Keratinocyte (primary cell): Measurements from ENCODE around the gene CCDC102A. TPM values are rescaled to one million over a fixed set of nuclear protein-coding genes. Genes with fewer than 3 reads are reported as not detected.

ENCODE experiments used
- DNase-seq: peaks from one replicate; pipeline ENCODE4 v3.0.0-alpha.2; 2011; ENCODE audit warnings: low read depth, missing footprints, low spot score
- FAIRE-seq: peaks from 2 replicates; lab custom pipeline; 2011; peaks lifted over from hg19 to GRCh38; lab: Jason Lieb, UNC
- H2AFZ ChIP-seq: 2 replicates; pipeline ENCODE4 v1.6.0; 2012; ENCODE audit warnings: low read length, control low read depth, inconsistent platforms; ENCODE audit not compliant: control insufficient read depth
- H3K27ac ChIP-seq: 2 replicates; pipeline ENCODE4 v1.5.1; 2011; ENCODE audit warnings: low read length; ENCODE audit not compliant: control insufficient read depth, insufficient read depth
- H3K27me3 ChIP-seq: 3 replicates; pipeline ENCODE4 v1.6.0; 2011; ENCODE audit warnings: low read length; ENCODE audit not compliant: control insufficient read depth, insufficient read depth; ENCODE audit errors: extremely low read depth
- H3K36me3 ChIP-seq, 2 experiments: 2 replicates in 1 of 2; 3 replicates in 1 of 2; pipeline ENCODE4 v1.5.1; 2011; ENCODE audit warnings: low read length in 2 of 2, mild to moderate bottlenecking in 1 of 2; ENCODE audit not compliant: control insufficient read depth in 2 of 2, insufficient read depth in 2 of 2; ENCODE audit errors: extremely low read depth in 1 of 2
- H3K4me1 ChIP-seq: 3 replicates; pipeline ENCODE4 v1.5.1; 2011; ENCODE audit warnings: low read length; ENCODE audit not compliant: control insufficient read depth, insufficient read depth; ENCODE audit errors: extremely low read depth
- H3K4me2 ChIP-seq: 3 replicates; pipeline ENCODE4 v1.6.0; 2011; ENCODE audit warnings: low read depth, low read length; ENCODE audit not compliant: control insufficient read depth, insufficient read depth; ENCODE audit errors: extremely low read depth
- H3K4me3 ChIP-seq, 3 experiments: fragments of 200-600 bp in 1 of 3; sonication (generic) in 1 of 3; 2 replicates in 2 of 3; 3 replicates in 1 of 3; pipeline ENCODE4 v1.5.1; 2011 to 2016; ENCODE audit warnings: low read length in 3 of 3, mild to moderate bottlenecking in 3 of 3, control low read depth in 2 of 3, inconsistent platforms in 1 of 3, low read depth in 1 of 3, mixed read lengths in 1 of 3, mixed run types in 1 of 3, moderate library complexity in 1 of 3; ENCODE audit not compliant: control insufficient read depth in 2 of 3, insufficient read depth in 2 of 3; ENCODE audit errors: extremely low read depth in 1 of 3
- H3K79me2 ChIP-seq: 2 replicates; pipeline ENCODE4 v1.6.0; 2012; ENCODE audit warnings: low read length; ENCODE audit not compliant: control insufficient read depth, insufficient read depth
- H3K9ac ChIP-seq: 3 replicates; pipeline ENCODE4 v1.6.0; 2011; ENCODE audit warnings: low read length; ENCODE audit not compliant: control insufficient read depth, insufficient read depth; ENCODE audit errors: extremely low read depth
- H3K9me1 ChIP-seq: 3 replicates; pipeline ENCODE4 v1.6.0; 2011; ENCODE audit warnings: low read length; ENCODE audit not compliant: control insufficient read depth, insufficient read depth; ENCODE audit errors: extremely low read depth
- H3K9me3 ChIP-seq: 2 replicates; pipeline ENCODE4 v1.5.1; 2012; ENCODE audit warnings: low read depth, low read length; ENCODE audit not compliant: control insufficient read depth
- H4K20me1 ChIP-seq: 3 replicates; pipeline ENCODE4 v1.6.0; 2011; ENCODE audit warnings: low read length; ENCODE audit not compliant: control insufficient read depth, insufficient read depth; ENCODE audit errors: extremely low read depth
- EZH2 ChIP-seq: IDR thresholded peaks from one replicate; pipeline ENCODE4 v1.6.1; 2012; ENCODE audit warnings: inconsistent platforms, mild to moderate bottlenecking, low read length, moderate library complexity
- dilution Hi-C: fragments of 300-500 bp; cut with MboI; formaldehyde crosslinking; loops from one replicate; pipeline ENCODE4 v1.7.0; 2020; ENCODE audit warnings: low sequenced_read_pairs; ENCODE audit not compliant: extremely low pct_ligation_motif_present
- polyA plus RNA-seq, 5 experiments: library from polyadenylated mRNA; depleted of rRNA in 3 of 5; stranded (reverse) in 3 of 5; stranded (forward) in 1 of 5; unstranded in 1 of 5; fragments of >200 nt; gene quantifications; 1 replicate in 1 of 5; 2 replicates in 3 of 5; 3 replicates in 1 of 5; pipeline versions ENCODE4 v1.2.1 to v1.2.3, GENCODE V29; 2011 to 2012; ENCODE audit warnings: missing spikeins in 2 of 5, low read depth in 1 of 5, low replicate concordance in 1 of 5
- TF ChIP-seq, protein P1 (sequence below), 3 experiments: IDR thresholded peaks in 1 of 3; conservative IDR thresholded peaks in 1 of 3; optimal IDR thresholded peaks in 1 of 3; 2 replicates in 2 of 3; 3 replicates in 1 of 3; pipeline versions ENCODE3 to v1.5.1; 2011; ENCODE audit warnings: low read length in 3 of 3, mild to moderate bottlenecking in 3 of 3, moderate library complexity in 2 of 3, control low read depth in 1 of 3, inconsistent platforms in 1 of 3; ENCODE audit not compliant: insufficient read depth in 2 of 3; ENCODE audit errors: extremely low read depth in 1 of 3

Gene CCDC102A
- polyA plus RNA-seq, 1 donor (not counting 4 experiments of a cell fraction or from before 2014, with no cell fraction given) = 2.2 TPM

DNA sequence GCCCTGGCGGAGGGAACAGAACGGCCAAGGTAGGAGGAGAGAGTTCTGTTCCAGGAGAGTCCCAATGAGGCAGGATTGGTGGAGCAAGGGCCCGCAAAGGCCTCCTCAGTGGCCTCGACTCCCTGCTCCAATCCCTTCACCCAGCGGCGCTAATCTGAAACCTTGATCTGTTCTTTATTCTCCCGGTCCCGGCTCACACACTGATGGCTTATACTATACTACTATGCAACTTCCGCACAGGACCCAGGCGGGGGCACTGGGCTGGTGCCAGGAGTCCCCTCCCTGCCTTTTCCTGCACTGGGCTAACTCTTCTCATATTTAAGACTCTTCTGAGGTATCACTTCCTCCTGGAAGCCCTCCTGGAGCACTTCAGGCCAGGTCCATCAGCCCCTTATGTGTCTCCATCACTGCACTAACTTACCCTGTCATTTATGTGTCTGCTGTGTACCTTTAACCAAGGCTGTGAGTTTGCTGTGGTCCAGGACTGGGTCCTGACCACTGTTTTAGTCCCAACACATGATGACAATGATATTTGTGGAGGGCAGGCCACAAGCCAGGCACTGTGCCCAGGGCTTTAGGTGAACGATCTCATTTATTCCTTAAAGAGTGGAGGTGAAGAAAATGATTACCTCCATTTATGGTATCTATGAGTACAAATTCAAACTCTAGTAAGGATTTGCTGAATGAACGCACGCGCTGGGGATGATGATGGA lies 6.8 kb downstream of the CCDC102A start:
- no peaks in the 10 kb centered on the region for H3K79me2 ChIP-seq
- no peak overlapping the region for H3K27ac ChIP-seq
- H2AFZ ChIP-seq = no peak overlapping the region
- H3K4me3 ChIP-seq = no peak overlapping the region
- H3K9me1 ChIP-seq = no peaks in the 10 kb centered on the region
- no peak for FAIRE-seq
- H3K27me3 ChIP-seq = no peaks in the 10 kb centered on the region
- dilution Hi-C loops = no loop called here
- no peak overlapping the region for H3K4me2 ChIP-seq
- DNase-seq = no peak
- no peak overlapping the region for H3K9ac ChIP-seq
- no peaks in the 10 kb centered on the region for H3K9me3 ChIP-seq
- H4K20me1 ChIP-seq = no peaks in the 10 kb centered on the region
- H3K4me1 ChIP-seq = peaks cover 17% of the 10 kb centered on the region
- TF ChIP-seq EZH2 = no peak
- TF ChIP-seq, protein P1, sequence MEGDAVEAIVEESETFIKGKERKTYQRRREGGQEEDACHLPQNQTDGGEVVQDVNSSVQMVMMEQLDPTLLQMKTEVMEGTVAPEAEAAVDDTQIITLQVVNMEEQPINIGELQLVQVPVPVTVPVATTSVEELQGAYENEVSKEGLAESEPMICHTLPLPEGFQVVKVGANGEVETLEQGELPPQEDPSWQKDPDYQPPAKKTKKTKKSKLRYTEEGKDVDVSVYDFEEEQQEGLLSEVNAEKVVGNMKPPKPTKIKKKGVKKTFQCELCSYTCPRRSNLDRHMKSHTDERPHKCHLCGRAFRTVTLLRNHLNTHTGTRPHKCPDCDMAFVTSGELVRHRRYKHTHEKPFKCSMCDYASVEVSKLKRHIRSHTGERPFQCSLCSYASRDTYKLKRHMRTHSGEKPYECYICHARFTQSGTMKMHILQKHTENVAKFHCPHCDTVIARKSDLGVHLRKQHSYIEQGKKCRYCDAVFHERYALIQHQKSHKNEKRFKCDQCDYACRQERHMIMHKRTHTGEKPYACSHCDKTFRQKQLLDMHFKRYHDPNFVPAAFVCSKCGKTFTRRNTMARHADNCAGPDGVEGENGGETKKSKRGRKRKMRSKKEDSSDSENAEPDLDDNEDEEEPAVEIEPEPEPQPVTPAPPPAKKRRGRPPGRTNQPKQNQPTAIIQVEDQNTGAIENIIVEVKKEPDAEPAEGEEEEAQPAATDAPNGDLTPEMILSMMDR (optimal IDR thresholded peaks at IDR 0.05 in 1 of 3, IDR thresholded peaks at IDR 0.05 in 1 of 3, conservative IDR thresholded peaks at IDR 0.05 in 1 of 3; ENCODE audit: extremely low read depth in 1 of 3, insufficient read depth in 2 of 3, low read length in 3 of 3) = no peak
- no peaks in the 10 kb centered on the region for H3K36me3 ChIP-seq

DNA sequence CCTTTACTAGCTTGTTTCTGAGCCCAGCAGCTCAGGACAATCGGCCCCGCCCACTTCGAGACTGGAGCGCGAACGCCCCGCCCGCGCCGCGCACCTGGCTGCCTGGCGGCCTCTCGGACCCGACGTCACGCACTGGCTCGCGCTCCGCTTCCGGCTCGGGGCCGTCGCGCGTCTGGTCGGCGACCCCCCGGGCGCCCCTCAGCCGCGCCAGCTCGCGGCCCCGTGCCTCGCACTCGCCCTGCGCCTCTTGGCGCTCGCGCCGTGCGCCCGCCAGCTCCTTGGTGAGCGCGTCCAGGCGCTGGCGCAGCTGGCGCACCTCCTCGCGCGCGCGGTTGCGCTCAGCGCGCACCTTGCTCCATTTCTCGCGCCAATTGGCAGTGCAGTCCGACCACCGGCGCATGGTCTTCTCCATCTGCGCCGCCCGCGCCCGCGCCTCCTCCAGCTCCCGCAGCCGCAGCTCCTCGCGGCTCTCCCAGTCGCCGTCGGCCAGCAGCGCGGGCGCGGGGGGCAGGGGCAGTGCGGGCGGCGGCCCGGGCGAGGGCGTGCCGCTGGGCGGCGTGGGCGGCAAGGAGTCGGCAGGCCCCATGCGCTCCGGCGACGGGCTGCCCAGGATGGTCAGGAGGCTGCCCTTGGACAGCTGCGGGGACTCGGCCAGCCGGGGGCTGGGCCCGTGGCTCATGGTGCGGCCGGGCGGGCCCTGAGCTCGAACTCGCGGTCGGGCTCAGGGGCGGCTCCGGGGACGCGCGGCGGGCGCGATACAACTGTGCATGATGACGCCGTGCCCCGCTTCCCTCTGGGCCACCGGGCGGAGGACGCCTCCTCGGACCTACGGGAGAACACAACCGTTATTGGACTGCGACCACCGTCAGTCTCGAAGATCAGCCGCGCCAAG lies 7.6 kb downstream of the CCDC102A start:
- Histone ChIP-seq H3K36me3 (no peaks in the 10 kb centered on the region), H3K9ac (no peak overlapping the region), H3K4me3 (no peak overlapping the region), H3K27me3 (no peaks in the 10 kb centered on the region), H3K4me2 (peak overlapping the region; percentile 5), H3K9me3 (no peaks in the 10 kb centered on the region), H2AFZ (no peak overlapping the region), H3K27ac (no peak overlapping the region), H4K20me1 (no peaks in the 10 kb centered on the region), H3K4me1 (peaks cover 12% of the 10 kb centered on the region), H3K79me2 (no peaks in the 10 kb centered on the region), H3K9me1 (no peaks in the 10 kb centered on the region)
- dilution Hi-C loops = no loop called here
- no peak for TF ChIP-seq EZH2
- TF ChIP-seq, protein P1 (optimal IDR thresholded peaks at IDR 0.05 in 1 of 3, IDR thresholded peaks at IDR 0.05 in 1 of 3, conservative IDR thresholded peaks at IDR 0.05 in 1 of 3; ENCODE audit: extremely low read depth in 1 of 3, insufficient read depth in 2 of 3, low read length in 3 of 3) = no peak
- no peak for DNase-seq
- no peak for FAIRE-seq
